ENCODE measurements around the gene PRL. TPM values are rescaled to one million over a fixed set of nuclear protein-coding genes. Genes with fewer than 3 reads are reported as not detected.

The PRL gene
- total RNA-seq, 1 experiment from 2014 or later, result not detected

- Histone ChIP-seq H4K8ac (replicated peaks; ENCODE audit: insufficient read length, low read depth, low read length) (no peak overlapping the region), H3K23ac (ENCODE audit: insufficient read length, low read depth, low read length) (no peak overlapping the region), H4K91ac (ENCODE audit: insufficient read length, low read depth, low read length) (no peak overlapping the region), H4K5ac (ENCODE audit: insufficient read length, low read depth, low read length) (no peak overlapping the region), H3K79me1 (ENCODE audit: insufficient read depth, low read depth, low read length, poor library complexity, severe bottlenecking) (no peaks in the 10 kb centered on the region), H3K4me1 (ENCODE audit: insufficient read depth, low read length) (no peaks in the 10 kb centered on the region), H2BK15ac (ENCODE audit: low read depth, low read length) (no peak overlapping the region), H3K23me2 (ENCODE audit: insufficient read length, low read depth, low read length, poor library complexity, severe bottlenecking) (no peaks in the 10 kb centered on the region), H3K79me2 (ENCODE audit: insufficient read depth, low read length) (no peaks in the 10 kb centered on the region), H3K4ac (ENCODE audit: low read depth, low read length) (no peak overlapping the region), H2AK5ac (ENCODE audit: insufficient read length, low read length) (no peak overlapping the region), H2BK120ac (ENCODE audit: low read depth, low read length, poor library complexity, severe bottlenecking) (no peak overlapping the region), H2AFZ (ENCODE audit: low read length) (no peak overlapping the region), H2BK20ac (ENCODE audit: low read depth, low read length, poor library complexity, severe bottlenecking) (no peak overlapping the region), H3K9ac (ENCODE audit: extremely low read depth, insufficient read length, low read length) (no peak overlapping the region), H3K27ac (ENCODE audit: insufficient read length, low read depth, low read length) (no peak overlapping the region), H4K20me1 (ENCODE audit: control insufficient read depth, insufficient read depth, insufficient read length) (no peaks in the 10 kb centered on the region), H3K14ac (ENCODE audit: insufficient read depth, low read length) (no peak overlapping the region), H3K27me3 (ENCODE audit: insufficient read depth, low read length) (no peaks in the 10 kb centered on the region), H2BK5ac (ENCODE audit: insufficient read length, low read length) (no peak overlapping the region), H3T11ph (ENCODE audit: low read length) (no peak overlapping the region), H3K4me2 (ENCODE audit: insufficient read depth, insufficient read length, low read length) (no peak overlapping the region), H2BK12ac (ENCODE audit: insufficient read length, low read depth, low read length) (no peak overlapping the region), H3K56ac (ENCODE audit: insufficient read length, low read depth, low read length) (no peak overlapping the region), H3K18ac (ENCODE audit: insufficient read length, low read depth, low read length) (no peak overlapping the region), H3K9me3 (ENCODE audit: control insufficient read depth, low read depth, low read length) (no peaks in the 10 kb centered on the region)
- H3K4me3 Mint-ChIP-seq, result no peak overlapping the region
- H3K36me3 Mint-ChIP-seq (ENCODE audit: insufficient read depth in 1 of 3, low read depth in 3 of 3), result peaks cover 12 to 17% (median 17%) of the 10 kb centered on the region in 3 experiments
- no peaks in the 10 kb centered on the region for H3K27me3 Mint-ChIP-seq (ENCODE audit: low read depth)
- DNase-seq, result no peak
- H3K9me3 Mint-ChIP-seq, result peaks cover 20 to 29% of the 10 kb centered on the region in 2 experiments
- no peak overlapping the region for H3K27ac Mint-ChIP-seq
- WGBS (ENCODE audit: extremely low coverage, insufficient read length, low lambda C conversion rate), result no CpG with 5 or more reads among the region's 3 CpGs
- no peak for TF ChIP-seq CTCF (conservative IDR thresholded peaks at IDR 0.05)
- peaks cover 3 to 4% of the 10 kb centered on the region in 2 experiments; a peak in 3 of 4 replicates for H3K4me1 Mint-ChIP-seq
Observed at GRCh38 chr6:22306741-22307466, 10.1 kb upstream of the PRL start.

Measured in H9 (cell line).